Stimulated activated CD4-positive, alpha-beta T cell treated with anti-CD3 and anti-CD28 coated beads, Interleukin-15, amount 100 ng/mL, for 24 hours (primary cell): ENCODE results near the gene PDE6B.
A peak's percentile ranks its signal among the peaks of the same experiment; 100 is the strongest.
"Not testable (repeated sequence)": the region's sequence is repeated elsewhere in the genome, so short reads cannot be mapped to it uniquely, and the experiment has no call there.

Experiments used
- DNase-seq: peaks from one replicate; pipeline ENCODE4 v3.0.0-alpha.2; 2020

PDE6B gene

GRCh38 chr4:624705-625590 is at the start of gene PDE6B:
Gene PDE6B (plus strand): TSS chr4:625573. CDS start chr4:625627, 54 bp downstream.
- no peak for DNase-seq

- DNase-seq, result no peak
Measured at GRCh38 chr4:576245-576821, 49.0 kb upstream of the PDE6B start, which contains the start of gene TMEM271. Gene TMEM271 (minus strand): TSS chr4:576295. CDS start chr4:576062, 233 bp downstream.

- DNase-seq, result peak; percentile 11
Measured at GRCh38 chr4:576991-577498, 48.3 kb upstream of the PDE6B start.

- DNase-seq, result peak; percentile 58
Measured at GRCh38 chr4:577499-578450, 47.6 kb upstream of the PDE6B start.

- no peak for DNase-seq
Measured at GRCh38 chr4:578451-579443, 46.6 kb upstream of the PDE6B start.

- DNase-seq, result no peak
Measured at GRCh38 chr4:579543-580175, 45.7 kb upstream of the PDE6B start.

- DNase-seq, result no peak
Measured at GRCh38 chr4:581181-581580, 44.2 kb upstream of the PDE6B start.

- no peak for DNase-seq
Measured at GRCh38 chr4:581753-582361, 43.5 kb upstream of the PDE6B start.

GRCh38 chr4:583820-584219 is 41.6 kb upstream of the PDE6B start:
- no peak for DNase-seq

- no peak for DNase-seq
Measured at GRCh38 chr4:587671-588350, 37.6 kb upstream of the PDE6B start.

- DNase-seq, result no peak
Measured at GRCh38 chr4:588351-588849, 37.0 kb upstream of the PDE6B start.

- DNase-seq, result no peak
Measured at GRCh38 chr4:589219-589963, 36.0 kb upstream of the PDE6B start.

- DNase-seq, result no peak
Measured at GRCh38 chr4:590313-590841, 35.0 kb upstream of the PDE6B start.

- not testable (repeated sequence) for DNase-seq
Measured at GRCh38 chr4:592178-592577, 33.2 kb upstream of the PDE6B start.

- DNase-seq, result no peak
Measured at GRCh38 chr4:592825-593520, 32.4 kb upstream of the PDE6B start.

GRCh38 chr4:598925-599324 is 26.4 kb upstream of the PDE6B start:
- no peak for DNase-seq

- DNase-seq, result no peak
Measured at GRCh38 chr4:600166-600565, 25.2 kb upstream of the PDE6B start.

GRCh38 chr4:600850-601515 is 24.4 kb upstream of the PDE6B start:
- peak; percentile 75 for DNase-seq
